ENCODE results near the gene SOX6. TPM values are rescaled to one million over a fixed set of nuclear protein-coding genes. Genes with fewer than 3 reads are reported as not detected.

Gene SOX6
- polyA plus RNA-seq, 1 donor (not counting 4 experiments of a cell fraction or from before 2014, with no cell fraction given), result 6.0 TPM

GRCh38 chr11:16341853-16342252 lies 14.5 kb downstream of the SOX6 start:
- no peak overlapping the region for H3K4me2 ChIP-seq (ENCODE audit: control insufficient read depth, extremely low read depth, insufficient read depth, low read depth, low read length)
- H3K9me3 ChIP-seq (ENCODE audit: control insufficient read depth, low read depth, low read length), result no peaks in the 10 kb centered on the region
- FAIRE-seq (no peak), DNase-seq (ENCODE audit: low read depth, low spot score) (no peak)
- H3K4me3 ChIP-seq (ENCODE audit: control insufficient read depth in 2 of 3, extremely low read depth in 1 of 3, insufficient read depth in 2 of 3, low read depth in 1 of 3, low read length in 3 of 3), result no peak overlapping the region
- H3K9me1 ChIP-seq (ENCODE audit: control insufficient read depth, extremely low read depth, insufficient read depth, low read length), result no peaks in the 10 kb centered on the region
- no peaks in the 10 kb centered on the region for H3K36me3 ChIP-seq (ENCODE audit: control insufficient read depth in 2 of 2, extremely low read depth in 1 of 2, insufficient read depth in 2 of 2, low read length in 2 of 2)
- no peaks in the 10 kb centered on the region for H3K27me3 ChIP-seq (ENCODE audit: control insufficient read depth, extremely low read depth, insufficient read depth, low read length)
- H3K79me2 ChIP-seq (ENCODE audit: control insufficient read depth, insufficient read depth, low read length), result no peaks in the 10 kb centered on the region
- no peak overlapping the region for H3K27ac ChIP-seq (ENCODE audit: control insufficient read depth, insufficient read depth, low read length)
- TF ChIP-seq EZH2 (IDR thresholded peaks at IDR 0.05; ENCODE audit: low read length) (no peak), CTCF (optimal IDR thresholded peaks at IDR 0.05 in 1 of 3, IDR thresholded peaks at IDR 0.05 in 1 of 3, conservative IDR thresholded peaks at IDR 0.05 in 1 of 3; ENCODE audit: extremely low read depth in 1 of 3, insufficient read depth in 2 of 3, low read length in 3 of 3) (no peak)
- no peak overlapping the region for H2AFZ ChIP-seq (ENCODE audit: control insufficient read depth, low read length)
- no peaks in the 10 kb centered on the region for H4K20me1 ChIP-seq (ENCODE audit: control insufficient read depth, extremely low read depth, insufficient read depth, low read length)
- H3K4me1 ChIP-seq (ENCODE audit: control insufficient read depth, extremely low read depth, insufficient read depth, low read length), result no peaks in the 10 kb centered on the region
- dilution Hi-C loops (cut with MboI; ENCODE audit: extremely low pct_ligation_motif_present, low sequenced_read_pairs), result no loop called here
- H3K9ac ChIP-seq (ENCODE audit: control insufficient read depth, extremely low read depth, insufficient read depth, low read length), result no peak overlapping the region

- dilution Hi-C loops (cut with MboI; ENCODE audit: extremely low pct_ligation_motif_present, low sequenced_read_pairs), result no loop called here
- DNase-seq (ENCODE audit: low read depth, low spot score) (no peak), FAIRE-seq (no peak)
- H3K79me2 ChIP-seq (ENCODE audit: control insufficient read depth, insufficient read depth, low read length), result no peaks in the 10 kb centered on the region
- H3K4me3 ChIP-seq (ENCODE audit: control insufficient read depth in 2 of 3, extremely low read depth in 1 of 3, insufficient read depth in 2 of 3, low read depth in 1 of 3, low read length in 3 of 3), result no peak overlapping the region
- H3K9ac ChIP-seq (ENCODE audit: control insufficient read depth, extremely low read depth, insufficient read depth, low read length), result no peak overlapping the region
- H3K4me2 ChIP-seq (ENCODE audit: control insufficient read depth, extremely low read depth, insufficient read depth, low read depth, low read length), result no peak overlapping the region
- H2AFZ ChIP-seq (ENCODE audit: control insufficient read depth, low read length), result no peak overlapping the region
- H3K27ac ChIP-seq (ENCODE audit: control insufficient read depth, insufficient read depth, low read length), result no peak overlapping the region
- H3K36me3 ChIP-seq (ENCODE audit: control insufficient read depth in 2 of 2, extremely low read depth in 1 of 2, insufficient read depth in 2 of 2, low read length in 2 of 2), result no peaks in the 10 kb centered on the region
- no peaks in the 10 kb centered on the region for H3K9me3 ChIP-seq (ENCODE audit: control insufficient read depth, low read depth, low read length)
- H3K9me1 ChIP-seq (ENCODE audit: control insufficient read depth, extremely low read depth, insufficient read depth, low read length), result no peaks in the 10 kb centered on the region
- no peak for TF ChIP-seq EZH2 (IDR thresholded peaks at IDR 0.05; ENCODE audit: low read length)
- TF ChIP-seq CTCF (optimal IDR thresholded peaks at IDR 0.05 in 1 of 3, IDR thresholded peaks at IDR 0.05 in 1 of 3, conservative IDR thresholded peaks at IDR 0.05 in 1 of 3; ENCODE audit: extremely low read depth in 1 of 3, insufficient read depth in 2 of 3, low read length in 3 of 3), result no peak
- no peaks in the 10 kb centered on the region for H3K4me1 ChIP-seq (ENCODE audit: control insufficient read depth, extremely low read depth, insufficient read depth, low read length)
- H3K27me3 ChIP-seq (ENCODE audit: control insufficient read depth, extremely low read depth, insufficient read depth, low read length), result no peaks in the 10 kb centered on the region
- H4K20me1 ChIP-seq (ENCODE audit: control insufficient read depth, extremely low read depth, insufficient read depth, low read length), result no peaks in the 10 kb centered on the region
These were observed 18.0 kb downstream of the SOX6 start for GRCh38 chr11:16338393-16338792.

Measured in keratinocyte (primary cell).